OCI-LY7 (cell line): Measurements from ENCODE around the gene SNAP47.

Experiments used
- EZH2phosphoT487 ChIP-seq: fragments of 200-600 bp; sonication (generic); IDR thresholded peaks from 2 replicates; pipeline ENCODE4 v1.6.1; 2018; ENCODE audit warnings: low read depth, borderline replicate concordance, mild to moderate bottlenecking, mixed run types, antibody characterized with exemption, low read length, moderate library complexity, mixed read lengths
- TF ChIP-seq, protein P1 (sequence below): fragments of 200-600 bp; sonication (generic); conservative IDR thresholded peaks from 2 replicates; pipeline ENCODE4 v1.5.1; 2014; ENCODE audit warnings: mild to moderate bottlenecking, antibody characterized with exemption, low read length, moderate library complexity, mixed read lengths

DNA sequence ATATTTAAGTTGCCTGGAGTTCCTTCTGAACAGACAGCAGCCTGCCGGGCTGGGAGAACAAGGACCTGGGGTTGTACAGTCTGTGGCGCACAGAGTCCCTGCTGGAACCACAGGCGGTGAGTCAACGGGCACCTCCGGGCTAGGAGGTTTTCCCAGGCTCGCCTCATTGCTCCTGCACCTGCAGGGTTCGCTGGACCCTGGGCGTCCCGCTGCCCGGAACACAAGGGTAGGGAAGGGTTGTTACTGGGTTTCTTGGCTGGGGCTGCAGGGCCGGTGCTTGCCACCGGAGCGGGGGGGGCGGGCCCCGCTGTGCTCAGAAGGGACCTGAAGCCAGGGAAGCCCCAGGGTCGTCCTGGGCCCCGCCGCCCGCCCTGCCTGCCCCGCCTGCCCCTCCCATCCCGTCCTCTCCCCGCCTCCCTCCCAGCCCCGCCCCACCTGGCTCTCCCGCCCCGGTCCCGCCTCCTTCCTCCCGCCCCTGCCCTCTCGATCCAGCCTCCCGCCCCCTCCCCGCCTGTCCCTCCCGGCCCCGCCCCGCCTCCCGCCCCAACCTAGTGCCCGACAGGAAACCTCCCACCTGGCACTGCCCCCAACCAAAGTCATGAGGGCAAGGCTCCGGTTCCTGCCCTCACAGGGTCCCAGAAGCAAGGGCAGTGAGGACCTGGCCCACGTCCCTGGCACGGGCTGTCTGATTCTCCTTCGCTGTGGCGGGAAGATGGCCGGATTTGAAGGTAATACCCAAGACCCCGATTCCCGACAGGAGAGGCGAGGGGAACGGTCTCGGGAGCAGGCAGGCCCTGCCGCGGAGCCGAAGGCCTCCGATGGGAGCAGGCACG is 7.0 kb upstream of the SNAP47 start:
- TF ChIP-seq, protein P1, sequence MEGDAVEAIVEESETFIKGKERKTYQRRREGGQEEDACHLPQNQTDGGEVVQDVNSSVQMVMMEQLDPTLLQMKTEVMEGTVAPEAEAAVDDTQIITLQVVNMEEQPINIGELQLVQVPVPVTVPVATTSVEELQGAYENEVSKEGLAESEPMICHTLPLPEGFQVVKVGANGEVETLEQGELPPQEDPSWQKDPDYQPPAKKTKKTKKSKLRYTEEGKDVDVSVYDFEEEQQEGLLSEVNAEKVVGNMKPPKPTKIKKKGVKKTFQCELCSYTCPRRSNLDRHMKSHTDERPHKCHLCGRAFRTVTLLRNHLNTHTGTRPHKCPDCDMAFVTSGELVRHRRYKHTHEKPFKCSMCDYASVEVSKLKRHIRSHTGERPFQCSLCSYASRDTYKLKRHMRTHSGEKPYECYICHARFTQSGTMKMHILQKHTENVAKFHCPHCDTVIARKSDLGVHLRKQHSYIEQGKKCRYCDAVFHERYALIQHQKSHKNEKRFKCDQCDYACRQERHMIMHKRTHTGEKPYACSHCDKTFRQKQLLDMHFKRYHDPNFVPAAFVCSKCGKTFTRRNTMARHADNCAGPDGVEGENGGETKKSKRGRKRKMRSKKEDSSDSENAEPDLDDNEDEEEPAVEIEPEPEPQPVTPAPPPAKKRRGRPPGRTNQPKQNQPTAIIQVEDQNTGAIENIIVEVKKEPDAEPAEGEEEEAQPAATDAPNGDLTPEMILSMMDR, result no peak
- TF ChIP-seq EZH2phosphoT487, result no peak
